HepG2 (cell line): Measurements from ENCODE around the gene MZF1. TPM values are rescaled to one million over a fixed set of nuclear protein-coding genes. Genes with fewer than 3 reads are reported as not detected.

Source experiments
- BATF2 ChIP-seq: sonication (generic); formaldehyde crosslinking; IDR thresholded peaks from 2 replicates; pipeline ENCODE4 v1.8.0; 2022; ENCODE audit warnings: mild to moderate bottlenecking, missing genetic modification reagents, moderate library complexity
- BCL6 ChIP-seq: IDR thresholded peaks from 2 replicates; pipeline ENCODE4 v1.6.1; 2016; ENCODE audit warnings: missing genetic modification reagents, missing compliant biosample characterization
- GATAD2A ChIP-seq: IDR thresholded peaks from 2 replicates; pipeline ENCODE4 v1.6.1; 2016
- IRF2 ChIP-seq: IDR thresholded peaks from 2 replicates; pipeline ENCODE4 v1.6.1; 2018; ENCODE audit warnings: missing genetic modification reagents, missing compliant biosample characterization
- KDM2A ChIP-seq: sonication (generic); formaldehyde crosslinking; IDR thresholded peaks from 2 replicates; pipeline ENCODE4 v1.4.0; 2020; ENCODE audit warnings: low read depth, missing genetic modification reagents, borderline replicate concordance
- KLF16 ChIP-seq, 2 experiments: sonication (generic) in 1 of 2; formaldehyde crosslinking in 1 of 2; IDR thresholded peaks; 2 replicates each; pipeline versions ENCODE4 v1.6.1 to v1.8.0; 2016 to 2023; ENCODE audit warnings: missing genetic modification reagents in 2 of 2, missing compliant biosample characterization in 1 of 2
- MATR3 ChIP-seq: sonication (generic); formaldehyde crosslinking; IDR thresholded peaks from 2 replicates; pipeline ENCODE4 v1.4.0; 2020; ENCODE audit warnings: missing genetic modification reagents
- NCOA2 ChIP-seq: sonication (generic); formaldehyde crosslinking; IDR thresholded peaks from 2 replicates; pipeline ENCODE4 v1.8.0; 2022; ENCODE audit warnings: inconsistent platforms
- NR2F2 ChIP-seq: IDR thresholded peaks from 2 replicates; pipeline ENCODE4 v1.6.1; 2012; ENCODE audit warnings: low read depth, inconsistent platforms, borderline replicate concordance
- SRSF9 ChIP-seq: fragments of 200-400 bp; formaldehyde crosslinking; IDR thresholded peaks from 2 replicates; pipeline ENCODE4 v1.6.1; 2018; ENCODE audit warnings: borderline replicate concordance, mild to moderate bottlenecking, low read depth, low read length; ENCODE audit not compliant: insufficient read depth, poor library complexity, severe bottlenecking
- U2AF1 ChIP-seq: fragments of 200-400 bp; formaldehyde crosslinking; optimal IDR thresholded peaks from 2 replicates; pipeline ENCODE3; 2017; ENCODE audit warnings: mild to moderate bottlenecking, low read depth, low read length
- ZBTB26 ChIP-seq: IDR thresholded peaks from 2 replicates; pipeline ENCODE4 v1.6.1; 2016; ENCODE audit warnings: missing compliant biosample characterization, missing genetic modification reagents, borderline replicate concordance
- ZEB1 ChIP-seq: IDR thresholded peaks from 2 replicates; pipeline ENCODE4 v1.6.1; 2012; ENCODE audit warnings: mild to moderate bottlenecking, low read depth, inconsistent platforms; ENCODE audit not compliant: insufficient replicate concordance
- ZNF124 ChIP-seq: sonication (generic); formaldehyde crosslinking; IDR thresholded peaks from 2 replicates; pipeline ENCODE4 v1.4.0; 2020; ENCODE audit warnings: missing genetic modification reagents
- ZNF343 ChIP-seq: sonication (generic); formaldehyde crosslinking; IDR thresholded peaks from 2 replicates; pipeline ENCODE4 v1.4.0; 2020; ENCODE audit warnings: mild to moderate bottlenecking, missing genetic modification reagents
- ZNF441 ChIP-seq: sonication (generic); formaldehyde crosslinking; IDR thresholded peaks from 2 replicates; pipeline ENCODE4 v1.7.0; 2021; ENCODE audit warnings: missing genetic modification reagents, borderline replicate concordance
- ZNF567 ChIP-seq: sonication (generic); formaldehyde crosslinking; IDR thresholded peaks from 2 replicates; pipeline ENCODE4 v1.8.1; 2023; ENCODE audit warnings: mild to moderate bottlenecking, missing genetic modification reagents, borderline replicate concordance
- ZNF569 ChIP-seq: sonication (generic); formaldehyde crosslinking; IDR thresholded peaks from 2 replicates; pipeline ENCODE4 v1.5.0; 2020; ENCODE audit warnings: mild to moderate bottlenecking, missing genetic modification reagents, moderate library complexity, borderline replicate concordance
- ZNF674 ChIP-seq: sonication (generic); formaldehyde crosslinking; IDR thresholded peaks from 2 replicates; pipeline ENCODE4 v1.5.0; 2020; ENCODE audit warnings: low read depth, mild to moderate bottlenecking, missing genetic modification reagents
- ZNF713 ChIP-seq: sonication (generic); formaldehyde crosslinking; IDR thresholded peaks from 2 replicates; pipeline ENCODE4 v1.4.0; 2020; ENCODE audit warnings: mild to moderate bottlenecking, missing genetic modification reagents
- ZNF768 ChIP-seq: sonication (generic); formaldehyde crosslinking; IDR thresholded peaks from 2 replicates; pipeline ENCODE4 v1.4.0; 2020; ENCODE audit warnings: missing genetic modification reagents
- ZSCAN25 ChIP-seq: sonication (generic); formaldehyde crosslinking; IDR thresholded peaks from 2 replicates; pipeline ENCODE4 v1.8.0; 2022; ENCODE audit warnings: mild to moderate bottlenecking, missing genetic modification reagents
- polyA plus RNA-seq, 8 experiments: library from polyadenylated mRNA; depleted of rRNA in 3 of 8; stranded (reverse) in 7 of 8; unstranded in 1 of 8; fragments of >200 nt; fragmentation: Illumina TruSeq in 4 of 8; extraction: Trizol in 4 of 8; gene quantifications; 2 replicates each; pipeline versions ENCODE4 v1.2.1 to v1.2.3, GENCODE V29; 2011 to 2016; ENCODE audit warnings: low read depth in 4 of 8, missing spikeins in 1 of 8, mixed read lengths in 1 of 8; ENCODE audit not compliant: insufficient read depth in 1 of 8
- total RNA-seq, 5 experiments: library from RNA; depleted of rRNA; stranded (reverse); fragments of >200 nt; fragmentation: Illumina TruSeq; extraction: Trizol; gene quantifications; 2 replicates each; pipeline ENCODE4 v1.2.3, GENCODE V29; 2016; ENCODE audit warnings: low read depth in 1 of 5
- TF ChIP-seq, protein P1 (sequence below): sonication (generic); formaldehyde crosslinking; IDR thresholded peaks from 2 replicates; pipeline ENCODE4 v1.4.0; 2020; ENCODE audit warnings: mild to moderate bottlenecking, missing genetic modification reagents
- TF ChIP-seq, protein P2 (sequence below): sonication (generic); formaldehyde crosslinking; IDR thresholded peaks from 2 replicates; pipeline ENCODE4 v1.5.0; 2020; ENCODE audit warnings: mild to moderate bottlenecking, missing genetic modification reagents, borderline replicate concordance

MZF1 gene
- total and polyA plus RNA-seq, 2 of the 13 experiments (the other 11 are each of a cell fraction or from before 2014, with no cell fraction given): 3.1 to 8.1 TPM

- no peak for TF ChIP-seq ZNF124
- TF ChIP-seq MATR3 (CRISPR knock-in tag): no peak
- no peak for TF ChIP-seq ZNF768
- TF ChIP-seq ZNF713 (CRISPR knock-in tag): no peak
- TF ChIP-seq ZNF343 (CRISPR knock-in tag): no peak
- TF ChIP-seq SRSF9: no peak
- TF ChIP-seq, protein P1, sequence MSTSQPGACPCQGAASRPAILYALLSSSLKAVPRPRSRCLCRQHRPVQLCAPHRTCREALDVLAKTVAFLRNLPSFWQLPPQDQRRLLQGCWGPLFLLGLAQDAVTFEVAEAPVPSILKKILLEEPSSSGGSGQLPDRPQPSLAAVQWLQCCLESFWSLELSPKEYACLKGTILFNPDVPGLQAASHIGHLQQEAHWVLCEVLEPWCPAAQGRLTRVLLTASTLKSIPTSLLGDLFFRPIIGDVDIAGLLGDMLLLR (CRISPR knock-in tag): no peak
- TF ChIP-seq IRF2 (CRISPR knock-in tag): peak; percentile 64; the same call in 1 of the 2 replicates
- TF ChIP-seq ZNF441 (CRISPR knock-in tag): no peak
- TF ChIP-seq NCOA2 (CRISPR knock-in tag): 0 out of 2 replicates have a peak, but pooled peaks have one; percentile 3
- no peak for TF ChIP-seq NR2F2
- 0 out of 2 replicates have a peak, but pooled peaks have one; percentile 12 for TF ChIP-seq BCL6 (CRISPR knock-in tag)
- no peak; a peak in 1 of 4 replicates for TF ChIP-seq KLF16 (CRISPR knock-in tag; IDR thresholded peaks at IDR 0.05)
- TF ChIP-seq, protein P2, sequence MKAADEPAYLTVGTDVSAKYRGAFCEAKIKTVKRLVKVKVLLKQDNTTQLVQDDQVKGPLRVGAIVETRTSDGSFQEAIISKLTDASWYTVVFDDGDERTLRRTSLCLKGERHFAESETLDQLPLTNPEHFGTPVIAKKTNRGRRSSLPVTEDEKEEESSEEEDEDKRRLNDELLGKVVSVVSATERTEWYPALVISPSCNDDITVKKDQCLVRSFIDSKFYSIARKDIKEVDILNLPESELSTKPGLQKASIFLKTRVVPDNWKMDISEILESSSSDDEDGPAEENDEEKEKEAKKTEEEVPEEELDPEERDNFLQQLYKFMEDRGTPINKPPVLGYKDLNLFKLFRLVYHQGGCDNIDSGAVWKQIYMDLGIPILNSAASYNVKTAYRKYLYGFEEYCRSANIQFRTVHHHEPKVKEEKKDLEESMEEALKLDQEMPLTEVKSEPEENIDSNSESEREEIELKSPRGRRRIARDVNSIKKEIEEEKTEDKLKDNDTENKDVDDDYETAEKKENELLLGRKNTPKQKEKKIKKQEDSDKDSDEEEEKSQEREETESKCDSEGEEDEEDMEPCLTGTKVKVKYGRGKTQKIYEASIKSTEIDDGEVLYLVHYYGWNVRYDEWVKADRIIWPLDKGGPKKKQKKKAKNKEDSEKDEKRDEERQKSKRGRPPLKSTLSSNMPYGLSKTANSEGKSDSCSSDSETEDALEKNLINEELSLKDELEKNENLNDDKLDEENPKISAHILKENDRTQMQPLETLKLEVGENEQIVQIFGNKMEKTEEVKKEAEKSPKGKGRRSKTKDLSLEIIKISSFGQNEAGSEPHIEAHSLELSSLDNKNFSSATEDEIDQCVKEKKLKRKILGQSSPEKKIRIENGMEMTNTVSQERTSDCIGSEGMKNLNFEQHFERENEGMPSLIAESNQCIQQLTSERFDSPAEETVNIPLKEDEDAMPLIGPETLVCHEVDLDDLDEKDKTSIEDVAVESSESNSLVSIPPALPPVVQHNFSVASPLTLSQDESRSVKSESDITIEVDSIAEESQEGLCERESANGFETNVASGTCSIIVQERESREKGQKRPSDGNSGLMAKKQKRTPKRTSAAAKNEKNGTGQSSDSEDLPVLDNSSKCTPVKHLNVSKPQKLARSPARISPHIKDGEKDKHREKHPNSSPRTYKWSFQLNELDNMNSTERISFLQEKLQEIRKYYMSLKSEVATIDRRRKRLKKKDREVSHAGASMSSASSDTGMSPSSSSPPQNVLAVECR: peak; percentile 77; the same call in 1 of the 2 replicates
- TF ChIP-seq ZEB1: no peak
- TF ChIP-seq BATF2: no peak
- TF ChIP-seq ZNF674: no peak
- TF ChIP-seq KDM2A: peak; percentile 99
- 0 out of 2 replicates have a peak, but pooled peaks have one; percentile 25 for TF ChIP-seq ZBTB26 (CRISPR knock-in tag)
- TF ChIP-seq ZNF567 (CRISPR knock-in tag): no peak
- TF ChIP-seq ZSCAN25: no peak
- TF ChIP-seq U2AF1: no peak
- no peak for TF ChIP-seq GATAD2A (CRISPR knock-in tag)
- no peak for TF ChIP-seq ZNF569 (CRISPR knock-in tag)
Observed at GRCh38 chr19:58554494-58555368, 18.4 kb downstream of the MZF1 start, which contains the start of gene CHMP2A (continued).
